DMS153 treated with DMSO at 0.1 percent for 48 hours (cell line): ENCODE measurements around the gene USP48.
"Not testable (repeated sequence)": the region's sequence is repeated elsewhere in the genome, so short reads cannot be mapped to it uniquely, and the experiment has no call there.

Source experiments
- DNase-seq: peaks from one replicate; lab custom pipeline; 2025; ENCODE audit not compliant: unreplicated experiment; lab: John Stamatoyannopoulos, UW

USP48 gene

DNA sequence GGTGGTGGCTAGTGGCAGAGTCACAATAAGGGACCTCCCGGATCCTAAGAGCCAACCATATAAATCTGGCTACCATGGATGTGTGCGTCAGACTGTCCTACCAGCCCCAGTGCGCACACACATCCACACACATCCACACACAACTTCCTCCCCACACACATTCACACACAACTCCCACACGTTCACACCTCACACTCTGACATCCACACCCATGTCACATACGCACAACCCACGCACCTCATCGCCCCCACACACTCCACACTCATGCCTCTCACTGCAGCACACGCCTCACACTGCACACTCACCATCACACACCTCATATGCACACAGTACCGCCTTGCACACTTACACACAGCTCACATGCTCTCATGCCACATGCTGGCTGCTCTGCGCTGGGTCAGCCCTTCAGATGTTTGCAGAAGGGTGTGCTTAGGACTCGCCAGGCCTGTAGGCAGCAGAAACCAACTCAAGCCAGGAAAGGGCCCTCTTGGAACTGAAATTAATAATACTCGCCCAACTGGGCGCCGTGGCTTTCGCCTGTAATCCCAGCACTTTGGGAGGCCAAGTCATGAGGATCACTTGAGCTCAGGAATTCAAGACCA lies 32.1 kb upstream of the USP48 start:
- no peak for DNase-seq

DNA sequence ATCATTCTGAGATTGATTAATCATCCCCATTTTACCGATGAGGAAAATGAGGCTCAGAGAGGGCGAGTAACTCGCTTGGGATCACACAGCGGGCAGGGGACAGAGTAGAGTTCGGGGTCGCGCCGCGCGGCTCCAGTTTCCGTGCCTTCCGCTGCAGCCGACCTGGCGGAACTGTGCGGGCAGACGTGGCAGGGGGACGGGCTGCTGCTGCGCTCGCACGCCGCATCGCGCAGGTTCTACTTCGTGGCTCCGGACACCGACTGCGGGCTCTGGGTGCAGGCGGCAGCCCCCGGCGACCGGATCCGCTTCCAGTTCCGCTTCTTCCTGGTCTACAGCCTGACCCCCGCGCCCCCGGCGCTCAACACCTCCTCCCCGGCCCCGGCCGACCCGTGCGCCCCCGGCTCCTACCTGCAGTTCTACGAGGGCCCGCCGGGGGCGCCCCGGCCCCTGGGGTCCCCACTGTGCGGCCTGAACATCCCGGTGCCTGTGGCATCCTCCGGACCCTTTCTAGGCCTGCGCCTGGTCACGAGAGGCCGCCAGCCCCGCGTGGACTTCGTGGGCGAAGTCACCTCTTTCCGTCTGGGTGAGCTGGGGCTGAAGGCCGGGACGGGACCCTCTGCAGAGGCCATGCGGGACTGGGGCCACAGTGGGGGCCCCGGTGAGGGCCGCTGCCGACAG lies 31.4 kb upstream of the USP48 start:
- DNase-seq: no peak

DNA sequence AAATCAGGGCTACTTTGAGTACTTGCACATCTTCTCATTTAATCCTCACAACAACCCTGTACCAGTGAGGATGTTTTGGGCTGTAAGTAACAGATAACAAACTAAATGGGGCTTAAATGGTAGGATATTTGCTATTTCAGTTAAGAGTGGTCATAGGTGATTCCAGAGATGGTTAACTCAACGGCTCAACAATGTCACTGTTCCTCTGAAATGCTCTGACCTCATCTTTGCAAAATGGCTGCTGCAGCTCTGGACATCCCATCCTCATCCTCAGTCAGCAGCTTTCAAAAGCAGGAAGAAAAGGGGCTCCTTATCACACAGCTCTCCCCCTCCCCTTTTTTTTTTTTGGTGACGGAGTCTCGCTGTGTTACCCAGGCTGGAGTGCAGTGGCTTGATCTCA lies 30.6 kb upstream of the USP48 start:
- no peak for DNase-seq

DNA sequence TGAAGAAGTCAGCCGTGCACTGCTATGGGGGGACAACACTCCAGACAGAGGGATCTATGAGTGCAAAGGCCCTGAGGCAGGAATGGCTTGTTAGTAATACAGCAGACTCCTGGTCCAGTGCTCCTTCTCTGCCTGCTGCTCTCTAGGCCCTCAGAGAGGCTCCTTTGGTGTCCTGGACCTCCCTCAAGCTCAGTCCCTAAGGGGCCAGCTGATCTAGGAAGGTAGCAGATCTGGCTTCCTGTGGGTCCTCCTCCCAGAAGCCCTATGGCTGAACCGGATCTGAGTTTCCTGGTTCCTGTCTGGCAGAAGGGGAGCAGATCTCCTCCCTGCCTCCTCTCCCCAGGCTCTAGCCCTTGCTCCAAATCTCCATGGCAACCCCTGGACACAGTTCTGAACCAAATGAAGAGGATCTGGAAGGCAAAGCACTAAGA lies 28.9 kb upstream of the USP48 start, which contains the start of gene LDLRAD2:
TSS of gene LDLRAD2 (plus strand) at position 391 of the 431 bp plus-strand sequence. CDS start 187 bp downstream, outside the sequence.
- no peak for DNase-seq

DNA sequence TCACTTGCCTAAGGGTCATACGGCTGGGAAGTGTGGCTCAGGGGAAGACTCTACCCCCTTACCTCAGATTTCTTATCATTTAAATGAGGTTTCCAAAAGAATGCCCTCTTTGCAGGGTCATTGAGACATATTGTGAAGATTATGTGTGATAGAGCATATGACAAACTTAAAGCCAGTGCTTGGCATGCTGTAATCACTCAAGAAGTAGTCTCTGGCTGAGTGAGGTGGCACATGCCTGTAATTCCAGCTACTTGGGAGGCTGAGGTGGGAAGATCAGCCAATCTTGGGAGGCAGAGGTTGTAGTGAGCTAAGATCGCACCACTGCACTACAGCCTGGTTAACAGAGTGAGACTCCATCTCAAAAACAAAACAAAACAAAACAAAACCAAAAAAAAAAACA lies 21.6 kb upstream of the USP48 start:
- DNase-seq: no peak

DNA sequence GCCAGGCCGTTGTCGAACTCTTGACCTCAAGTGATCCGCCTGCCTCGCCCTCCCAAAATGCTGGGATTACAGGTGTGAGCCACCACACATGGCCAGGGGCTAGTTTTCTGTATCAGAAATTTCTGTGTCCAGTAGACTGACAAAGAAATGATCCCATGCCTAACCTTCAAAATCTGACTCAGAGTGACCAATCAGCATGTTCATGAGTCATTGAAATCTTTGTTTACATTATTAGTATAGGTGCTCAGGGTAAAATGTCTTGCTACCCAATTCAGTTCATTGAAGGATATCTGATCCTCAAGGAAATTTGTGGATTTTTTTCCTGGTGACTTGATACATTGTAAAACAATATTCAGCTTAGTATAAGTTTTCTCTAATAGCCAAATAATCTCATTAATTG lies 18.2 kb upstream of the USP48 start:
- DNase-seq: no peak

DNA sequence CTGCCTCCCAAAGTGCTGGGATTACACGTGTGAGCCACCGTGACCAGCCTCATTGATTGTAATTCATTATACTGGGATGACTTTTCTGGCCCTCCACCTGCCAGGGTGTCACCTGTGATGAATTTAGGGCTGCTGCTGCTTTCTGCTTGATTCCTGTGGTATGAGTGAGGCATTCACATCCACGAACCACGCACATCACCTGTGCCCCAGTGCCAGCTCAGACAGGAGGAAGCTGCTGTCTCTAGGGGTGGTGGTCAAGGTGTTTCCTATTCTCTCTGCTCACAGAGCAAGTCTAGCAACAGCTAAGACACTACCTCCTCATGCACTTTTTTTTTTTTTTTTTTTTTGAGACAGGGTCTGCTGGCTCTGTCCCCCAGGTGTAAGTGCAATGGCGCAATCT lies 16.8 kb upstream of the USP48 start:
- DNase-seq: no peak

DNA sequence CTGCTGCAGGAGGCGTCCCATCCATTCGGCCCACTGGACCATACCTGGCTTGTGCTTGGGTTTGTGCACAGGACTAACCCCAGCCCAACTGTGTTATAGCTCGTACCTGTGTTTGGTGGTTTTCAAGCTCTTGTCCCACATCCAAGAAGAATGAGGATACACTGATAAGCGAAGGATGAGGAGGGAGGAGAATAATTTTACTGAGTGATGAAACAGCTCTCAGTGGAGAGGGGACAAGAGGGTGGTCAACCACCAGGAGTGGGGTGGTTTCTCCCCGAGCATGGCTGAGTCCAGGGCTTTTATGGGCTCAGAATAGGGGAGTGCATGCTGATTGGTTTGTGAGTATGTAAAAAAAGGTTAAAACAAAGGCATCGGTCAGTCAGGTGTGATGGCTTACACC lies 12.1 kb upstream of the USP48 start:
- DNase-seq: no peak

DNA sequence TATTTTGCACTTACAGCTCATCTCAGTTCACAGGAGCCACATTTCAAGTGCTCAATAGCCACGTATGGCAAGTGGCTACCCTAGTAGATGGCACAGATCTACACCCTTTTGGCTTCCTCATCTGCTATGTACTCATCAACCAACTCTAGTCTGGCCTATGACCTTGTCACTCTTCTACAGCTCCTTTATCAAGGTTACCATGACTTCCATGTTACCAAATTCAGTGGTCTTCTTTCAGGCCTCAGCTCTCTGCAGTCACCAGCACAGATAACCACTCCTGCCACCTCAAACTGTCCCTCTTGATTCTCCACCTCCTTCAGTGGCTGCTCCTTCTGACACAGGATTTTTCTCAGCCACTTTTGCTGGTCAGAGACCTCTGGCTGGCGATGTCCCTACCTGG lies 11.7 kb upstream of the USP48 start:
- DNase-seq: no peak

DNA sequence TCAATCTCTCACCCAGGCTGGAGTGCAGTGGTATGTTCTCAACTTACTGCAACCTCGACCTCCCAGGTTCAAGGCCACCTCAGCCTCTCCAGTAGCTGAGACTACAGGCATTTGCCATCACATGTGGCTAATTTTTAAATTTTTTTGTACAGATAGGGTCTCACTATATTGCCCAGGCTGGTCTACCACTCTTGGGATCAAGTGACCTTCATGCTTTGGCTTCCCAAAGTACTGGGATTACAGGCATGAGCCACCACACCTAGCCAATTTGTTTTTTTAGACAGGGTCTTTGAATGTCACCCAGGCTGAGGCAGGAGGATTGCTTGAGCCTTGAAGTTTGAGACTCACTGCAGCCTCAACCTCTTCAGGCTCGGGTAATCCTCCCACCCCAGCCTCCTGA lies 10.2 kb upstream of the USP48 start:
- no peak for DNase-seq

DNA sequence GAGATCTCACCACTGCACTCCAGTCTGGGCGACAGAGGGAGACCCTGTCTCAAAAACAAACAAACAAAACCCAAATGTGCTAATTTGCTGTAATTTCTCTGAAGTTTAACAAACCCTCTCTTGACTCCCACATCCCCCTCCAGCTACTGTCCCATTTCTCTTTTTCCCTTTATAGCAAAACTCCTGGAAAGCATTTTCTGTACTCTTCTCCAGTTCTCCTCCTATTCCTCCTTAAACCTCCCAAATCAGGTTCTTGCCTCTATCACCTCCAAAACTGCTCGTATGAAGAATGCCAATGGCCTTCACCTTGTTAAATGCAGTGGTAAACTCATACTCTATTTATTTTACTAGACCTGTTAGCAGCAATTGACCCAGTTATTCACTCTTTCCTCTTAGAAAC lies 3.7 kb upstream of the USP48 start:
- no peak for DNase-seq

DNA sequence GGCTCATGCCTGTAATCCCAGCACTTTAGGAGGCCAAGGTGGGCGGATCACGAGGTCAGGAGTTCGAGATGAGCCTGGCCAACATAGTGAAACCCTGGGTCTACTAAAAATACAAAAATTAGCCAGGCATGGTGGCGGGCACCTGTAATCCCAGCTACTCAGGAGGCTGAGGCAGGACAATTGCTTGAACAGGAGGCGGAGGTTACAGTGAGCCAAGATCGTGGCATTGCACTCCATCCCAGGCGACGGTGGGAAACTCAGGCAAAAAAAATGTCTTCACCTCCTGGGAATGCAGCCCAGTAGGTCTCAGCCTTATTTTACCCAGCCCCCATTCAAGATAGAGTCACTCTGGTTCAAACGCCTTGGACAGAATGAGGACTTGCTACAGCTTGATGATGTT lies 2.8 kb upstream of the USP48 start:
- not testable (repeated sequence) for DNase-seq

DNA sequence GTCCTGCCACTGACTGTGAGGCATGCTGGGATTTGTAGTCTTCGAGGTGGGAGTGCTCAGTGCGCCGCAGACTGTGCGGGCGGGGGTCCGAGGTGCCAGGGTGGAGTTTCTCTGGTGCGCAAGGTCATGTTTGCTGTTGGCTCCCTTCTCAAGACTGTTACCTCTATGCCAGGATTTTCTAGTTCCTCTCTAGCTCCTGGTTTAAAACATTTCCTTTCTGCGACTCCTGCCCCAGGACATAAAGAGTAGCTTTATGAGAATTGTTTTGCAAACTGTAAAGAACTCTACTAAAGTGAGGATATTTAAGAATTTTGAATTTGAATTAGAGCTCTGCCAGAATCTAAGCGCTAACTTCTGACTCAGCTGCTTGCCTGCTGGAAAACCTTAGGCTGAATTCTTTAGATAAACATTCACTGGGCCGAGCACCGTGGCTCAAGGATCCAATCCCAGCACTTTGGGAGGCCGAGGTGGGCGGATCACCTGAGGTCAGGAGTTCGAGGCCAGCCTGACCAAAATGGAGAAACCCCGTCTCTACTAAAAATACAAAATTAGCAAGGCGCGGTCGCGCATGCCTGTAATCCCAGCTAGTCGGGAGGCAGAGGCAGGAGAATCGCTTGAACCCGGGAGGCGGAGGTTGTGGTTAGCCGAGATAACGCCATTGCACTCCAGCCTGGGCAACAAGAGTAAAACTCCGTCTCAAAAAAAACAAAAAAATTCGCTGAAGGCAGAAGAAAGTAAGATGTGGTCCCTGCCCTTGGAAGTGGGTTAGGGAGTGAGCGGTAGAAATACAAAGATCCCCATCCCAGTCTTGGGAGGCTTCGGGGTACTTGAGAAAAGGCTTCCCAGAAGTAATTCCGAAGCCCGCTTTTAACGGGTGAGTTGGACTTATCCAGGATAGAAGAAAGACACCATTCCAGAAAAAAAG lies 992 bp upstream of the USP48 start:
- no peak for DNase-seq

DNA sequence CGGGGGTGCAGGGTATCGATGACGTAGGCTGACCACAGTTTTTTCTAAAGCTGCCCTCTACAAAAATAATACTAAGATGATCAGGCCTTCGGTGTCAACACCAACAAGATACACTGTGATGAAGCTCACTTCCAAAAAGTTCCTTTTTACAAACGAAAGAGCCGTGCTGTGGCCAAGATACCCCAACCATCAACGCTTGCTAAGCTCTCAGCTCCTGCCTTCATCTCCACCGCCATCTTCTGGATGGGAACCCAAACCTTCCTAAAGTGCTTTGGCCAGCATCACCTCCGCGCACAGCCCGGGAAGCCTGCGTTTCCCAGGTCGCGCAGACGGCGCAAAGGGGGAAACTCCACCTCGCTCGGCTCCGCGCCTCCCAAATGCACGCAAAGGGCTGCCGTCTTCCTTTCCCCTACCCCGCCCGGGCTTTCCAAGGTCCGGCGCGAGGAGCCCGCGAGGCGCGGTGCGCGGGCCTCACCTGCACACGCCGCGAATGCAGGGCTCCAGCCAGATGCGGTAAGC lies 541 bp downstream of the USP48 start:
- no peak for DNase-seq

DNA sequence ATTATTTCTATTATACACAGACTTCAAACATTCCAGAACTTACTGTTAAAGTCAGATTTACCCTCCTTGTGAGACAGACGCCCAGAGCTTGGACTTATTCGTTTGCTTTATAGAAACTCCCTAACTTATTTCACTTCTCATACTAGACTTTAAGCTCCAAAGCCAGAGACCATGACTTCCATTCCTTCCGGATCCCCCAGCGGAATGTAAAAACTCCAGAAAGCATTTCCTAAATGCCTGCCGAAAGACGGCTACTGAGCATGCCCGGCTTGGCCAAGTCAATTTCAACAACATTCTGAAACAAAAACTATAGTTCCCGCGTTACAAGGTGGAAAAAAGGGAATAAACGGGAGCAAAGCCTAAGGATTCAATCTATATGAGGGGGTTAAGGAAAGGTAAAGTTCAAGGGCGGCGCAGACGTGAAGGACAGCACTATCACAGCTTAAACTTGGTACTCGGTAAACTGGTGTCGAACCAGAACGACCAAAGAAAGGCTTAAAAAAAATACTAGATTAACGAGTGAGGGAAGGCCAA lies 1.1 kb downstream of the USP48 start:
- DNase-seq: no peak

DNA sequence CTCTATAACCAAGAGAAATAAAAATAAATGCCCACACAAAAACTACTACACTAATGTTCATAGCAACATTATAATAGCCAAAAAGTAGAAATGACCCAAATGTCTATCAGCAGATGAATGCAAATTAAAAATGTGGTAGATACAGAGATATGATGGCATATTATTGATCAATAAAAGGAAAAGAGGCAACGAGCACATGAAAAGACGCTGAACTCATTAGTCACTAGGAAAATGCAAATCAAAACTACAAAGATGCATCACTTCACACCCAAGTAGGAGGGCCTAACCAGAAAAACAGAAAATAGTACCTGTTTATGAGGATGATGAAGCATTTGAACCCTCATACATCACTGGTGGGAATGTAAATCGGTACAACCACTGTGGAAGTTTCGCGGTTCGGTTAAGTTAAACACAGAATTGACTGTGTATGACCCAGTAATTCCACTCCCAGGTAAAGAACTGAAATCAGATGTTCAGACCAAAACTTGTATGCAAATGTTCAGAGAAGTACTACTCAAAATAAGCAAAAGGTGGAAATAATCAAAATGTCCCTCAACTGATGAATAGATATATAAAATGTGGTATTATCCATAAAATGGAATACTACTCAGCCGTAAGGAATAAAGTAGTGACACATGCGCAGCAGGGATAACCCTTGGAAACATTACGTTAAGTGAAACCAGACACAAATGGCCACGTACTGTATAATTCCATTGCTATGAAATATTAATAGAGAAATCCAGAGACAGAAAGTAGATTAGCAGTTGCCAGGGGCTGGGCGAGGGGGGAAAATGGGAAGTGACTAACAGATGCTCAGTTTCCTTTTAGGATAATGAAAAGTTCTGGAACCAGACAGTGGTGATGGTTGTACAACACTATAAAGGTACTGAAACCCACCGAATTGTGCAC lies 3.1 kb downstream of the USP48 start:
- no peak for DNase-seq

DNA sequence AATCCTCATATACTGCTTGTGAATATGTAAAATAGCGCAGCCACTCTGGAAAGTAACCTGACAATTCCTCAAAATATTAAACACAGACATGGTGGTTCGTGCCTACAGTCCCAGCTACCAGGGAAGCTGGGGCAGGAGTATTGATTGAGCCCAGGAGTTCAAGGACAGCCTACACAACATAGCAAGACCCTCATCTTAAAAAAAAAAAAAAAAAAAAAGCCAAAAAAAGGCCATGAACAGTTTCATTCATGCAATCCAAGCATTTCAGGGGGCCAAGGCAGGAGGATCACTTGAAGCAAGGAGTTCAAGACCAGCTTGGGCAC lies 4.6 kb downstream of the USP48 start:
- DNase-seq: no peak

DNA sequence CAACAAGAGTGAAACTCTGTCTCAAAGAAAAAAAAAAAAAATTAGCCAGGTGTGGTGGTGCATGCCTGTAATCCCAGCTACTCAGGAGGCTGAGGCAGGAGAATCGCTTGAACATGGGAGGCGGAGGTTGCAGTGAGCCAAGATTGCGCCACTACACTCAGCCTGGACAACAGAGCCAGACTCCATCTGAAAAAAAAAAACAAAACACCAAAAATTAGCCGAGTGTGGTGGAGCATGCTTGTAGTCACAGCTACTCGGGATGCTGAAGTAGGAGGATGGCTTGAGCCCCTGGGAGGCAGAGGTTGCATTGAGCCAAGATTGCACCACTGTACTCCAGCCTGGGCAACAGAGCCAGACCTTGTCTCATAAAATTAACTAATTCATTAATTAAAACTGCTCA lies 6.0 kb downstream of the USP48 start:
- not testable (repeated sequence) for DNase-seq

DNA sequence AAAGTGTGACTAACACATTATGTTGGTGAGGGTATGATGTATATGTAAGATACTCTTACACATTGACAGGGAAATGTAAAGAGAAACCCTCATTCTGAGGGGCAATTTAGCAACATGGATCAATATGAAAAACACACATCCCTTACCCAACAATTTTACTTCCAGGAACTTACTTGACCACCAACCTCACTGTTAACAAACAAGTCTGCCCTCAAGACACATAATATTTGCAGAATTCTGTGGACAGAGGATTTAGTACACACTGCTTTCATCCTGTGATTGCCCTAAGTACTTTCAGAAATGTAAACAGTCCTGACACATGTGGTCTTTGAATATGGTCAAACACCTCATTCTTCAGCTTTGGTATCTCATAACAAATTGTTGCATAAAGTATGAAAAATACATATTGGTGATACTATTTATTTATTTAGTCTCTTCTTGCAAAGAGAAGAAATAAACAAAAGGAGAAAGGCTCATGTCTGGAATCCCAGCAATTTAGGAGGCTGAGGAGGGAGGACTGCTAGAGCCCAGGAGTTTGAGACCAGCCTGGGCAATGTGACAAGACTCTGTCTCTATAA lies 6.9 kb downstream of the USP48 start:
- DNase-seq: no peak

DNA sequence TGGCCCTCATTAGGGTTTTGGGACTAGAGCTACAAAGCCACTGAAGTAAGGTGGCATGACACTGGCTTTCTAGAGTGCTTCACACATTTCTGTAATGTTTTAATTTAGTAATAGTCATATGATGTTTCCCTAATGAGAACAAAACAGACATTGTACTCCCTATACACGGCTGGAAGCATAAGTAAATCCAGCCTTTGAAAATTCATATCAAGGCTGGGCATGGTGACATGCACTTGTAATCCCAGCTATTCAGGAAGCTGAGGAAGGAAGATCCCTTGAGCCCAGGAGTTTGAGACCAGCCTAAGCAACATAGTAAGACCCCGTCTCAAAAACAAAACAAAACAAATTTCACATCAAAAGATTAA lies 7.4 kb downstream of the USP48 start:
- no peak for DNase-seq
